ENCODE data around the gene TMEM79.

GRCh38 chr1:156251527-156251926 lies 32.6 kb upstream of the TMEM79 start:
- TF ChIP-seq POLR2AphosphoS5 (IDR thresholded peaks at IDR 0.05; ENCODE audit: low read depth, low read length) (no peak), TCF7L2 (IDR thresholded peaks at IDR 0.05; ENCODE audit: low read depth, low read length) (no peak)
- TF ChIP-seq, protein P1, sequence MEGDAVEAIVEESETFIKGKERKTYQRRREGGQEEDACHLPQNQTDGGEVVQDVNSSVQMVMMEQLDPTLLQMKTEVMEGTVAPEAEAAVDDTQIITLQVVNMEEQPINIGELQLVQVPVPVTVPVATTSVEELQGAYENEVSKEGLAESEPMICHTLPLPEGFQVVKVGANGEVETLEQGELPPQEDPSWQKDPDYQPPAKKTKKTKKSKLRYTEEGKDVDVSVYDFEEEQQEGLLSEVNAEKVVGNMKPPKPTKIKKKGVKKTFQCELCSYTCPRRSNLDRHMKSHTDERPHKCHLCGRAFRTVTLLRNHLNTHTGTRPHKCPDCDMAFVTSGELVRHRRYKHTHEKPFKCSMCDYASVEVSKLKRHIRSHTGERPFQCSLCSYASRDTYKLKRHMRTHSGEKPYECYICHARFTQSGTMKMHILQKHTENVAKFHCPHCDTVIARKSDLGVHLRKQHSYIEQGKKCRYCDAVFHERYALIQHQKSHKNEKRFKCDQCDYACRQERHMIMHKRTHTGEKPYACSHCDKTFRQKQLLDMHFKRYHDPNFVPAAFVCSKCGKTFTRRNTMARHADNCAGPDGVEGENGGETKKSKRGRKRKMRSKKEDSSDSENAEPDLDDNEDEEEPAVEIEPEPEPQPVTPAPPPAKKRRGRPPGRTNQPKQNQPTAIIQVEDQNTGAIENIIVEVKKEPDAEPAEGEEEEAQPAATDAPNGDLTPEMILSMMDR (IDR thresholded peaks at IDR 0.05) = no peak
- TF ChIP-seq, protein P2, sequence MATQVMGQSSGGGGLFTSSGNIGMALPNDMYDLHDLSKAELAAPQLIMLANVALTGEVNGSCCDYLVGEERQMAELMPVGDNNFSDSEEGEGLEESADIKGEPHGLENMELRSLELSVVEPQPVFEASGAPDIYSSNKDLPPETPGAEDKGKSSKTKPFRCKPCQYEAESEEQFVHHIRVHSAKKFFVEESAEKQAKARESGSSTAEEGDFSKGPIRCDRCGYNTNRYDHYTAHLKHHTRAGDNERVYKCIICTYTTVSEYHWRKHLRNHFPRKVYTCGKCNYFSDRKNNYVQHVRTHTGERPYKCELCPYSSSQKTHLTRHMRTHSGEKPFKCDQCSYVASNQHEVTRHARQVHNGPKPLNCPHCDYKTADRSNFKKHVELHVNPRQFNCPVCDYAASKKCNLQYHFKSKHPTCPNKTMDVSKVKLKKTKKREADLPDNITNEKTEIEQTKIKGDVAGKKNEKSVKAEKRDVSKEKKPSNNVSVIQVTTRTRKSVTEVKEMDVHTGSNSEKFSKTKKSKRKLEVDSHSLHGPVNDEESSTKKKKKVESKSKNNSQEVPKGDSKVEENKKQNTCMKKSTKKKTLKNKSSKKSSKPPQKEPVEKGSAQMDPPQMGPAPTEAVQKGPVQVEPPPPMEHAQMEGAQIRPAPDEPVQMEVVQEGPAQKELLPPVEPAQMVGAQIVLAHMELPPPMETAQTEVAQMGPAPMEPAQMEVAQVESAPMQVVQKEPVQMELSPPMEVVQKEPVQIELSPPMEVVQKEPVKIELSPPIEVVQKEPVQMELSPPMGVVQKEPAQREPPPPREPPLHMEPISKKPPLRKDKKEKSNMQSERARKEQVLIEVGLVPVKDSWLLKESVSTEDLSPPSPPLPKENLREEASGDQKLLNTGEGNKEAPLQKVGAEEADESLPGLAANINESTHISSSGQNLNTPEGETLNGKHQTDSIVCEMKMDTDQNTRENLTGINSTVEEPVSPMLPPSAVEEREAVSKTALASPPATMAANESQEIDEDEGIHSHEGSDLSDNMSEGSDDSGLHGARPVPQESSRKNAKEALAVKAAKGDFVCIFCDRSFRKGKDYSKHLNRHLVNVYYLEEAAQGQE (IDR thresholded peaks at IDR 0.05; ENCODE audit: insufficient read depth in 1 of 2, low read depth in 2 of 2, low read length in 1 of 2) = no peak

All from Panc1 (cell line).